Measurements from ENCODE around the gene CLEC2D.
"Not testable (repeated sequence)": the region's sequence is repeated elsewhere in the genome, so short reads cannot be mapped to it uniquely, and the experiment has no call there.

DNA sequence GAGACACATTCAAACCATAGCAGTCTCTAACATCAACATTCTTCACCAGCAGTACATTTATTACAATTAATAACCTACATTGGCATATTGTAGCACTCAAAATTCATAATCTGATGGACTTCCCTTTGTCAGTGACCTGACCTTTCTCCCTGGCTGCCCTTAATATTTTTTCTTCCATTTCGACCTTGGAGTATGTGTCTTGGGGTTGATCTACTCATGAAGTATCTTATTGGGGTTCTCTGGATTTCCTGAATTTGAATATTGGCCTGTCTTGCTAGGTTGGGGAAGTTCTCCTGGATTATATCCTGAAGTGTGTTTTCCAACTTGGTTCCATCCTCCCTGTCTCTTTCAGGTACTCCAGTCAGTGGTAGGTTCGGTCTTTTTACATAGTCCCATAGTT, 2.8 kb downstream of the CLEC2D start:
- TF ChIP-seq, protein P1, sequence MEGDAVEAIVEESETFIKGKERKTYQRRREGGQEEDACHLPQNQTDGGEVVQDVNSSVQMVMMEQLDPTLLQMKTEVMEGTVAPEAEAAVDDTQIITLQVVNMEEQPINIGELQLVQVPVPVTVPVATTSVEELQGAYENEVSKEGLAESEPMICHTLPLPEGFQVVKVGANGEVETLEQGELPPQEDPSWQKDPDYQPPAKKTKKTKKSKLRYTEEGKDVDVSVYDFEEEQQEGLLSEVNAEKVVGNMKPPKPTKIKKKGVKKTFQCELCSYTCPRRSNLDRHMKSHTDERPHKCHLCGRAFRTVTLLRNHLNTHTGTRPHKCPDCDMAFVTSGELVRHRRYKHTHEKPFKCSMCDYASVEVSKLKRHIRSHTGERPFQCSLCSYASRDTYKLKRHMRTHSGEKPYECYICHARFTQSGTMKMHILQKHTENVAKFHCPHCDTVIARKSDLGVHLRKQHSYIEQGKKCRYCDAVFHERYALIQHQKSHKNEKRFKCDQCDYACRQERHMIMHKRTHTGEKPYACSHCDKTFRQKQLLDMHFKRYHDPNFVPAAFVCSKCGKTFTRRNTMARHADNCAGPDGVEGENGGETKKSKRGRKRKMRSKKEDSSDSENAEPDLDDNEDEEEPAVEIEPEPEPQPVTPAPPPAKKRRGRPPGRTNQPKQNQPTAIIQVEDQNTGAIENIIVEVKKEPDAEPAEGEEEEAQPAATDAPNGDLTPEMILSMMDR (IDR thresholded peaks at IDR 0.05; ENCODE audit: low read depth, low read length, poor library complexity, severe bottlenecking), result not testable (repeated sequence)
- not testable (repeated sequence) for TF ChIP-seq EZH2phosphoT487 (IDR thresholded peaks at IDR 0.05; ENCODE audit: borderline replicate concordance, low read length)

Measured in DOHH2 (cell line).